NT2/D1 (cell line): ENCODE measurements around the gene TRIM37.

Experiments
- YY1 ChIP-seq: IDR thresholded peaks from 2 replicates; pipeline ENCODE4 v1.6.1; 2011; ENCODE audit not compliant: insufficient read length, insufficient read depth
- ZNF274 ChIP-seq: IDR thresholded peaks from 2 replicates; pipeline ENCODE4 v1.6.1; 2011; ENCODE audit warnings: mild to moderate bottlenecking, low read depth, low read length

GRCh38 chr17:59110973-59111372 lies 4.3 kb upstream of the TRIM37 start:
- TF ChIP-seq YY1 (no peak), ZNF274 (no peak)
